NCI-H128 (cell line): ENCODE results near the gene CFAP410.

Experiments
- DNase-seq: peaks from one replicate; lab custom pipeline; 2025; ENCODE audit not compliant: unreplicated experiment; lab: John Stamatoyannopoulos, UW

The CFAP410 gene

GRCh38 chr21:44331650-44332307 lies 7.4 kb downstream of the CFAP410 start:
- DNase-seq = no peak

- DNase-seq = no peak
These were observed 8.0 kb downstream of the CFAP410 start for GRCh38 chr21:44331209-44331608.

- DNase-seq = no peak
These were observed 8.5 kb downstream of the CFAP410 start for GRCh38 chr21:44330698-44331097.

GRCh38 chr21:44329971-44330681 lies 9.1 kb downstream of the CFAP410 start:
- no peak for DNase-seq

GRCh38 chr21:44329086-44329889 lies 9.9 kb downstream of the CFAP410 start:
- no peak for DNase-seq

- no peak for DNase-seq
These were observed 10.8 kb downstream of the CFAP410 start for GRCh38 chr21:44328242-44328895.

- DNase-seq = no peak
These were observed 11.6 kb downstream of the CFAP410 start for GRCh38 chr21:44327603-44327974.

GRCh38 chr21:44326716-44327602 lies 12.2 kb downstream of the CFAP410 start:
- no peak for DNase-seq

- no peak for DNase-seq
These were observed 12.9 kb downstream of the CFAP410 start for GRCh38 chr21:44326272-44326647.

- DNase-seq = no peak
These were observed 13.6 kb downstream of the CFAP410 start for GRCh38 chr21:44325386-44326271.

- DNase-seq = no peak
These were observed 14.4 kb downstream of the CFAP410 start for GRCh38 chr21:44324854-44325107.

GRCh38 chr21:44324106-44324853 lies 14.9 kb downstream of the CFAP410 start:
- DNase-seq = no peak

GRCh38 chr21:44323591-44323990 lies 15.6 kb downstream of the CFAP410 start:
- DNase-seq = no peak

GRCh38 chr21:44322621-44323325 lies 16.4 kb downstream of the CFAP410 start:
- no peak for DNase-seq

GRCh38 chr21:44321846-44322450 lies 17.2 kb downstream of the CFAP410 start:
- no peak for DNase-seq

- no peak for DNase-seq
These were observed 18.3 kb downstream of the CFAP410 start for GRCh38 chr21:44320847-44321246.

- DNase-seq = no peak
These were observed 19.7 kb downstream of the CFAP410 start for GRCh38 chr21:44319407-44320065.
